Effector memory CD8-positive, alpha-beta T cell (primary cell): ENCODE results near the gene HDAC6.

Source experiments
- ATAC-seq: fragments of 150-1000 bp; cut with Tn5 transposase; replicated peaks from 2 replicates; pipeline ENCODE4 v1.10.0; 2021; ENCODE audit warnings: mild to moderate bottlenecking, moderate library complexity
- DNase-seq, 3 experiments: peaks; one replicate each; pipeline ENCODE4 v3.0.0; 2021
- H3K27ac Mint-ChIP-seq, 2 donors: one replicate each; pipeline ENCODE4 v1.8.0; 2022; ENCODE audit warnings: mild to moderate bottlenecking in 2 of 2, mixed read lengths in 2 of 2, moderate library complexity in 2 of 2
- H3K27me3 Mint-ChIP-seq, 2 donors: one replicate each; pipeline ENCODE4 v1.8.0; 2022; ENCODE audit warnings: mixed read lengths in 2 of 2
- H3K36me3 Mint-ChIP-seq: one replicate; pipeline ENCODE4 v1.8.0; 2022; ENCODE audit warnings: mild to moderate bottlenecking, moderate library complexity, mixed read lengths; ENCODE audit not compliant: insufficient read depth
- H3K4me1 Mint-ChIP-seq, 2 donors: one replicate each; pipeline ENCODE4 v1.8.0; 2022; ENCODE audit warnings: low read depth in 2 of 2, mixed read lengths in 2 of 2
- H3K4me3 Mint-ChIP-seq, 2 donors: one replicate each; pipeline ENCODE4 v1.8.0; 2022; ENCODE audit warnings: mild to moderate bottlenecking in 2 of 2, mixed read lengths in 2 of 2, moderate library complexity in 2 of 2
- H3K9me3 Mint-ChIP-seq, 2 donors: one replicate each; pipeline ENCODE4 v1.8.0; 2022; ENCODE audit warnings: mixed read lengths in 2 of 2
- total RNA-seq, 9 experiments: gene quantifications; one replicate each; lab custom pipeline; 2026; lab: John Stamatoyannopoulos, UW

The HDAC6 gene
- total RNA-seq, result 55.0 to 115 (median 94.6) reads per million in 9 experiments

- peak within 1 kb of the TSS; percentile 93 to 95 for H3K4me3 Mint-ChIP-seq
- H3K9me3 Mint-ChIP-seq, result no peaks in the 10 kb centered on the region
- DNase-seq, result peak; percentile 90 to 92 (median 91)
- peaks cover 9 to 16% of the 10 kb centered on the region in 2 donors for H3K4me1 Mint-ChIP-seq
- H3K36me3 Mint-ChIP-seq, result peaks cover 23% of the 10 kb centered on the region
- peak within 1 kb of the TSS; percentile 96 for H3K27ac Mint-ChIP-seq
- no peaks in the 10 kb centered on the region for H3K27me3 Mint-ChIP-seq
- peak; percentile 82 for ATAC-seq
Observed at GRCh38 chrX:48801280-48802088, at the start of gene HDAC6. HDAC6 (plus strand) TSS chrX:48802067; CDS start chrX:48802693, 626 bp downstream.

- peaks cover 4 to 5% of the 10 kb centered on the region in 2 donors for H3K4me1 Mint-ChIP-seq
- H3K27ac Mint-ChIP-seq, result no peak overlapping the region
- H3K4me3 Mint-ChIP-seq, result no peak overlapping the region
- ATAC-seq, result no peak
- H3K9me3 Mint-ChIP-seq, result no peaks in the 10 kb centered on the region
- DNase-seq, result no peak
- H3K27me3 Mint-ChIP-seq, result no peaks in the 10 kb centered on the region
- H3K36me3 Mint-ChIP-seq, result no peaks in the 10 kb centered on the region
Observed at GRCh38 chrX:48752498-48752897, 49.4 kb upstream of the HDAC6 start.

GRCh38 chrX:48753708-48754228 lies 48.1 kb upstream of the HDAC6 start:
- Mint-ChIP-seq H3K9me3 (no peaks in the 10 kb centered on the region), H3K4me3 (no peak overlapping the region)
- ATAC-seq, result no peak

DNA sequence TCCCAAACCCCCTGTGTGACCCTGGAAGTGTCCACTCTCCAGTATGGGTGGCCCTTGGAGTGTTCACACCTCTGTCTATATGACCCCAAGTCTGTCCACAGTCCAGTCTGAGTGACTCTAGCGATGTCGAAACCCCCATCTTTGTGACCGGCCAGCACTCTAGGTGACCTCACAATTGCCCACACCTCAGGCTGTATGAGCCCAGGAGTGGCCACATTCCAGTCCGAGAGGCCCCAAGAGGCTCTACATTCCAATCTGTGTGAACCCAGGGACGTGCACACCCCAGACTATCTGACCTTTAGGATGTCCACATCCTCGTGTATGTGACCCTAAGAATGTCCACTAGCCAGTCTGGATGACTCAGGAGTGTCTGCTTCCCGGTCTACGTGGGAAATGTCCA lies 47.6 kb upstream of the HDAC6 start:
- Mint-ChIP-seq H3K9me3 (no peaks in the 10 kb centered on the region), H3K4me1 (peaks cover 4 to 5% of the 10 kb centered on the region in 2 donors), H3K27ac (no peak overlapping the region), H3K4me3 (no peak overlapping the region), H3K27me3 (no peaks in the 10 kb centered on the region), H3K36me3 (no peaks in the 10 kb centered on the region)
- ATAC-seq (no peak), DNase-seq (no peak)

More at GRCh38 chrX:48753708-48754228, 48.1 kb upstream of the HDAC6 start:
- Mint-ChIP-seq H3K27me3 (no peaks in the 10 kb centered on the region), H3K27ac (no peak overlapping the region), H3K36me3 (no peaks in the 10 kb centered on the region), H3K4me1 (peaks cover 4 to 5% of the 10 kb centered on the region in 2 donors)
- no peak for DNase-seq

DNA sequence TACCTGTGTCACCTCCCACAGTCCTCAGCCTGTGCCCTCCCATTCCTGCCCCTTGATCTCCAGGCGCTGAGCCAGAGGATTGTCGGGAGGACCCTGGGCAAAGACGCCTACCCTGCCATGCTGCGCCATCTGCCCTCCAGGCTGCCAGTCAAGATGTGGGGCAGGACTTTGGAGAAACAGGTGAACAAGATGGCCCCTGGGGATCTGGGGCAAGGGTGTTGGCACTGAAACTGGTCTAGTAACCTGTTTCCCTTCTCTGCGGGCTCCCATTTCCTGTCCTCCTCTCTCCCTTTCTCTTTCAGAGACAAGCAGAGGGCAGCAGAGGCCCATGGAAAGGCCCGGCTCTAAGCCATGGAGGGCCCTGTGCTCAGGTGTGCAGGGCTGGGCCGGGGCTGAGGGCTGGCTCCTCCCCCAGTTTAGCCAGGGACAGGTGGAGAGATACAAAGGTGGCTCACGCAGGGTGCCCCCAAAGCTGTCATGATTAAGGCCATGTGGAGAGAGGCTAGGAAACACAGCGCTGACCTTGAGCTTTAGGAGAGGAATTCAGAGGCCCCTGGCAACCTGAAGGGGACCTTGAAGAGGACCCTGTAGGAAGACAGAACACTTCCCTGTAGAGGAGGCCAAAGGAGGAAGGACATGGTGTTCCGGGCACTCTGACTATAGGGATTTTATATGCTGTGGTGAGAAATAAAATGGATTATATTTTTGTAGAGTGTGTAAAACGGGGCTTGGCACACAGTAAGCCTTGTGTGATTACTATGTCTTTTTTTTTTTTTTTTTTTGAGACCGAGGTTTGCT lies 40.0 kb upstream of the HDAC6 start, which contains the start of gene GLOD5:
GLOD5 (plus strand) TSS at position 74 of the 798 bp plus-strand sequence; CDS start at position 118, 44 bp downstream.
- Mint-ChIP-seq H3K9me3 (no peaks in the 10 kb centered on the region), H3K4me3 (no peak within 1 kb of the TSS), H3K27me3 (peaks cover 0 to 6% of the 10 kb centered on the region in 2 donors), H3K27ac (no peak within 1 kb of the TSS), H3K36me3 (no peaks in the 10 kb centered on the region), H3K4me1 (peaks cover 0 to 2% of the 10 kb centered on the region in 2 donors)
- DNase-seq (no peak), ATAC-seq (no peak)

DNA sequence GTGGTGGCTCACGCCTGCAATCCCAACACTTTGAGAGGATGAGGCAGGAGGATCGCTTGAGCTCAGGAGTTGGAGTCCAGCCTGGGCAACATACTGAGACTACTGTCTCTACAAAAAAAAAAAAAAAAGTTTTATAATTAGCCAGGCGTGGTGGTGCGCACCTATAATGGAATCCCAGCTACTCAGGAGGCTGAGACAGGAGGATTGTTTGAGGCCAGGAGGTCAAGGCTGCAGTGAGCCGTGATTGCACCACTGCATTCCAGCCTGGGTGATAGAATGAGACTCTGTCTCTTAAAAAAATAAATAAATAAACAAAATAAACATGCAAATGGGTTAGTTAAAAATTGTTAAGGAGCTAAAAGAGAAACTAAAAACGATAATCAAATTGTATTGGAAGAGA lies 32.6 kb upstream of the HDAC6 start:
- no peaks in the 10 kb centered on the region for H3K4me1 Mint-ChIP-seq
- no peak for DNase-seq
- no peak for ATAC-seq
- no peaks in the 10 kb centered on the region for H3K9me3 Mint-ChIP-seq
- H3K27ac Mint-ChIP-seq, result no peak overlapping the region
- H3K4me3 Mint-ChIP-seq, result no peak overlapping the region
- H3K27me3 Mint-ChIP-seq, result peaks cover 0 to 7% of the 10 kb centered on the region in 2 donors
- H3K36me3 Mint-ChIP-seq, result peaks cover 2% of the 10 kb centered on the region

GRCh38 chrX:48770296-48770695 lies 31.6 kb upstream of the HDAC6 start:
- ATAC-seq (no peak), DNase-seq (no peak)
- Mint-ChIP-seq H3K4me1 (no peaks in the 10 kb centered on the region), H3K9me3 (no peaks in the 10 kb centered on the region), H3K27me3 (peaks cover 5 to 15% of the 10 kb centered on the region in 2 donors), H3K27ac (no peak overlapping the region), H3K4me3 (no peak overlapping the region), H3K36me3 (peaks cover 2% of the 10 kb centered on the region)

DNA sequence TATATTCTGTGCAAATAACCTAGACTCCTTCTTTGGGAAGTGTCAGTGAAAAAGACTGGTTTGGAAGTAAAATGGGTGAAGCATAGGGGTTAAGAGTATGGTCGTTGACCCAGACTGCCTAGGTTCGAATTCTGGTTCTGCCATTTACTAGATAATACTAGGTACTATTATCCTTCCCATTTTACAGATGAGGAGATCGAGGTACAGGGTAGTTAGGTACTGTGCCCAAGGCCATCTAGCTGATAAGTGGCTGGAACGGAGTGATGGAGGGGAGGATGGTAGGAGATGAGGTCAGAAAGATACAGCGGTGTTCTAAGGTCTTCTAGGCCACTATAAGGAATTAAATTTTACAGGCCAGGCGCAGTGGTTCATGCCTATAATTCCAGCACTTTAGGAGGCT lies 29.3 kb upstream of the HDAC6 start:
- no peaks in the 10 kb centered on the region for H3K4me1 Mint-ChIP-seq
- H3K36me3 Mint-ChIP-seq, result no peaks in the 10 kb centered on the region
- ATAC-seq (no peak), DNase-seq (no peak)
- no peak overlapping the region for H3K27ac Mint-ChIP-seq
- H3K4me3 Mint-ChIP-seq, result no peak overlapping the region
- H3K9me3 Mint-ChIP-seq, result no peaks in the 10 kb centered on the region
- peaks cover 5 to 15% of the 10 kb centered on the region in 2 donors for H3K27me3 Mint-ChIP-seq

DNA sequence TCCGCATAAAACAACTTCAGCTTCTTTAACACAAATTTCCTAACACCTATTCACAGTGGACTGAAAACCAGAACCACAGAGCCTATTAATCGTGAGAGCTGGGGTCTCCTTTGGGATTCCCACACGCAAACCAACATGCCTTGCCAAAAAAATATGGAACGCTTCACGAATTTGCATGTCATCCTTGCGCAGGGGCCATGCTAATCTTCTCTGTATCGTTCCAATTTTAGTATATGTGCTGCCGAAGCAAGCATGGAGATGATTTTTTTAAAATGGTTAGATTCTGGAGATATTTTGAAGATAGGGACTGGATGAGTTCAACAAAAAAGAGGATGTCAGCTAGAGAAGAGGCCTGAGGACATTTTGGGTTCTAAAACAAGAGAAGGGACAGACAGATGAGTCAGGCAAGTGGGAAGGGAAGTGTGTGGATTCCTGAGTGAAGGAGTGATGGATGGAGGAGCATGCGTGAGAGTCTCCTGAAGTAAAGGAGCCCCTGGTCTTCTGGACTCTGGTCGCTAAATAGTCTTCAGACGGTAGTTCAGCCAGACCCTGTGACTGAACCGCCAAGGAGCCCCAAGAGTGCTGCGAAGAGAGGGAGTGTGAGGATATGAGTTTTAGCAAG lies 24.9 kb upstream of the HDAC6 start:
- DNase-seq (no peak), ATAC-seq (no peak)
- Mint-ChIP-seq H3K4me3 (no peak overlapping the region), H3K4me1 (no peaks in the 10 kb centered on the region), H3K9me3 (no peaks in the 10 kb centered on the region), H3K27me3 (peaks cover 5 to 15% of the 10 kb centered on the region in 2 donors), H3K36me3 (no peaks in the 10 kb centered on the region), H3K27ac (no peak overlapping the region)

GRCh38 chrX:48779399-48779798 lies 22.5 kb upstream of the HDAC6 start:
- Mint-ChIP-seq H3K36me3 (no peaks in the 10 kb centered on the region), H3K9me3 (no peaks in the 10 kb centered on the region), H3K4me3 (no peak overlapping the region), H3K27me3 (peaks cover 5 to 7% of the 10 kb centered on the region in 2 donors), H3K27ac (no peak overlapping the region), H3K4me1 (no peaks in the 10 kb centered on the region)
- ATAC-seq (no peak), DNase-seq (no peak)

DNA sequence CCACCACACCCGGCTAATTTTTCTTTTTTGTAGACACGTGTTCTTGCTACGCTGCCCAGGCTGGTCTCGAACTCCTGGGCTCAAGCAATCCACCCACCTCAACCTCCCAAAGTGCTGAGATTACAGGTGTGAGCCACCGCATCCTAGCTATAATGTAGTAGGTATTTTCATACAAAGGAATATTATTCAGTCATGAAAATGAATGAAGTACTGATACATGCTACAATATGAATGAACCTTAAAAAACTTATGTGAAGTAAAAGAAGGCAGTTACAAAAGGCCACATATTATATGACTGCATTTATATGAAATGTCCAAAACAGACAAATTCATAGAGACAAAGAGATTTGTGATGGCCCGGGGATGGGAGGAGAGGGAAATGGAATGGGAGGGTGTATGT lies 20.2 kb upstream of the HDAC6 start:
- no peak overlapping the region for H3K4me3 Mint-ChIP-seq
- no peak for ATAC-seq

GRCh38 chrX:48782216-48782615 lies 19.7 kb upstream of the HDAC6 start:
- no peak for ATAC-seq
- Mint-ChIP-seq H3K27me3 (peaks cover 0 to 9% of the 10 kb centered on the region in 2 donors), H3K27ac (no peak overlapping the region), H3K36me3 (no peaks in the 10 kb centered on the region), H3K9me3 (no peaks in the 10 kb centered on the region), H3K4me3 (no peak overlapping the region), H3K4me1 (no peaks in the 10 kb centered on the region)
- DNase-seq, result no peak

More for the DNA sequence above, 20.2 kb upstream of the HDAC6 start:
- no peaks in the 10 kb centered on the region for H3K36me3 Mint-ChIP-seq
- H3K4me1 Mint-ChIP-seq, result no peaks in the 10 kb centered on the region
- no peaks in the 10 kb centered on the region for H3K9me3 Mint-ChIP-seq
- no peak for DNase-seq
- H3K27ac Mint-ChIP-seq, result no peak overlapping the region
- H3K27me3 Mint-ChIP-seq, result peaks cover 0 to 4% of the 10 kb centered on the region in 2 donors

- ATAC-seq (no peak), DNase-seq (no peak)
- peaks cover 0 to 14% of the 10 kb centered on the region in 2 donors for H3K27me3 Mint-ChIP-seq
- H3K27ac Mint-ChIP-seq, result no peak overlapping the region
- H3K4me3 Mint-ChIP-seq, result no peak overlapping the region
- H3K36me3 Mint-ChIP-seq, result no peaks in the 10 kb centered on the region
- no peaks in the 10 kb centered on the region for H3K4me1 Mint-ChIP-seq
- no peaks in the 10 kb centered on the region for H3K9me3 Mint-ChIP-seq
Observed at GRCh38 chrX:48782795-48783194, 19.1 kb upstream of the HDAC6 start.
